GM10248 (cell line): ENCODE results near the gene PPP1R3C.
A peak's percentile ranks its signal among the peaks of the same experiment; 100 is the strongest.

ENCODE experiments used
- CTCF ChIA-PET: fragments of 300-600 bp; sonication (Branson Sonifier 250); formaldehyde crosslinking; extraction: SDS; loops from one replicate; lab custom pipeline; 2021; ENCODE audit warnings: antibody characterized with exemption; lab: Yijun Ruan, JAX
- POLR2A ChIA-PET: fragments of 350-650 bp; sonication (Branson Sonifier 250); formaldehyde crosslinking; extraction: SDS; loops from one replicate; lab custom pipeline; 2020; ENCODE audit warnings: antibody characterized with exemption; lab: Yijun Ruan, JAX
- DNase-seq: peaks from one replicate; pipeline ENCODE4 v3.0.0; 2012; ENCODE audit errors: extremely low spot score
- TF ChIP-seq, protein P1 (sequence below): IDR thresholded peaks from 2 replicates; pipeline ENCODE4 v1.5.1; 2012; ENCODE audit warnings: mild to moderate bottlenecking, low read depth; ENCODE audit errors: extremely low read depth, missing control alignments, control extremely low read depth

Gene PPP1R3C

DNA sequence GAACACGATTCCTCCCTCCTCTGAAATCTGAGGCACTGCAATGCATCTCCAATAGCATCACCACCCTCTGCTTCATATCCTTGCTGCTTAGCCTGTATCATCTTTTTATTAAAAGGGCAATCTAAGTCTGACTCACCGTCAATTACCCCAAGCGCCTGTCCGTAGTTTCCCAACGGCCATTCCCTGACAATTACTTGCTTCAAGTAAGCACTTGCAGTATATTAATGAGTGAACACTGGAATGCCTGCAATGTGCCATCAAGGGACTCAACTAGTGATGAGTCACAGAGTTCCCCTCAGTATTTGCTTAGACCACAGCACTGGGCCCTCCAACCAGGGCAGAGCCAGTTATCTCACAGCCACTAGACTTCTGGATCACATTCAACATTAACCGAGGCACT, 19.5 kb upstream of the PPP1R3C start:
- no peak for DNase-seq
- ChIA-PET CTCF (interaction anchor here (1.5 to 1.6 kb wide), 2 partner anchors 16 to 23 kb away, joined by 4 to 8 read pairs; no protein-coding TSS in a partner anchor), POLR2A (no interaction called here)
- TF ChIP-seq, protein P1, sequence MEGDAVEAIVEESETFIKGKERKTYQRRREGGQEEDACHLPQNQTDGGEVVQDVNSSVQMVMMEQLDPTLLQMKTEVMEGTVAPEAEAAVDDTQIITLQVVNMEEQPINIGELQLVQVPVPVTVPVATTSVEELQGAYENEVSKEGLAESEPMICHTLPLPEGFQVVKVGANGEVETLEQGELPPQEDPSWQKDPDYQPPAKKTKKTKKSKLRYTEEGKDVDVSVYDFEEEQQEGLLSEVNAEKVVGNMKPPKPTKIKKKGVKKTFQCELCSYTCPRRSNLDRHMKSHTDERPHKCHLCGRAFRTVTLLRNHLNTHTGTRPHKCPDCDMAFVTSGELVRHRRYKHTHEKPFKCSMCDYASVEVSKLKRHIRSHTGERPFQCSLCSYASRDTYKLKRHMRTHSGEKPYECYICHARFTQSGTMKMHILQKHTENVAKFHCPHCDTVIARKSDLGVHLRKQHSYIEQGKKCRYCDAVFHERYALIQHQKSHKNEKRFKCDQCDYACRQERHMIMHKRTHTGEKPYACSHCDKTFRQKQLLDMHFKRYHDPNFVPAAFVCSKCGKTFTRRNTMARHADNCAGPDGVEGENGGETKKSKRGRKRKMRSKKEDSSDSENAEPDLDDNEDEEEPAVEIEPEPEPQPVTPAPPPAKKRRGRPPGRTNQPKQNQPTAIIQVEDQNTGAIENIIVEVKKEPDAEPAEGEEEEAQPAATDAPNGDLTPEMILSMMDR: no peak

DNA sequence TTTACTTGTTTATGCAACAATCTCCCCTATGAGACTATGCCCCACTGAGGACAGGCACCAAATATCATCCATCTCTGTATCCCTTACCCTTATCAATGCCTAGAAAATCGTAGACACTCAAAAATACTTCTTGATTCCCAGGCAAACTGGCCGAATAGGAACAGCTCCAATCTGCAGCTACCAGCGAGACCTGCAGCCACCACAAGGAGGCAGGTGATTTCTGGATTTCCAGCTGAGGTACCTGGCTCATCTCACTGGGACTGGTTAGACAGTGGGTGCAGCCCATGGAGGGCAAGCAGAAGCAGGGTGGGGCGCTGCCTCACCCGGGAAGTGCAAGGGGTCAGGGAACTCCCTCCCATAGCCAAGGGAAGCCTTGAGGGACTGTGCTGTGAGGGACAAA, 10.8 kb upstream of the PPP1R3C start:
- POLR2A ChIA-PET: no interaction called here
- no peak for DNase-seq
- TF ChIP-seq, protein P1: no peak
- CTCF ChIA-PET: interaction anchor here (1.0 to 2.0 kb wide), 4 partner anchors 8 to 150 kb away, joined by 3 to 12 read pairs (median 4); partner anchors contain the start of gene PPP1R3C

DNA sequence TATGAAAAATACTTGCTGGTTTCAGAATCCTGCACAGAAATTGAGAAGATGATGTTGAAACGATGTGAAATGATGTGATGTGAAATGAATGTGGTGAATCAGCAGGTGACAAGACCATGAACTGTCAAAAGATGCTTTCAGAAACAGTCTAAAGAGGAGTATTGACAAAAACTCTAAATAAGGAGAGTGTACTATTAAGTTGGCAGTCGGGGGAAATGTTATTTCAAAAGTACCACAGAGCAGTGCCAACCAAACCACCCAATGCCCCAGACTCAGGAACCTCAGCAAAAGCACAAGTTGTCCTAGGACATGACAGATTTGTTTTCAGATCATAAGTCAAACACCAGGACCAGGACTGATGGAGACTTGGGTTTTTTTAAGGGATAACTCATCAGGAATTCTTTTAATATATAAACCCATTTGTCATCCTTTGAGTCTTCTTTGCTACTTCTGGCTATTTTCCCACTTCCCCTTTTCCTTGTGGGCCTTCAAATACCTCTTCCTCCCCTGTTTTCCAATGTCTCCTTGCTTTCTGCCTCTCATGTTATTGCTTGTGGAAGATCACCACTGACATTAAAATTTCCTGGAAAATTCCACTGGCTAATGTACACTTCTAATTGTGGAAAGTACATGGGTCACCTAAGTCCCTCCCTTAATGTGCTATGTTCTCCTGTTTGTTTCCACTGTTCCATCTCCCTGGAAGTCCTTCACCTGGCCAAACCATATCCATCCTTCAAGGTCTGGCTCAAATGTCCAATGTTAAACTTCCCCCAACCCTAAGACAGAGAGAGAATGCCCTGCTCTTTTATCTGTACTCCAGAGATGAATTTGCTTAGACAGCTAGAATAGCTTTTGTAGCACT, 10.2 kb upstream of the PPP1R3C start:
- ChIA-PET POLR2A (no interaction called here), CTCF (interaction anchor here (1.0 to 2.0 kb wide), 4 partner anchors 7 to 150 kb away, joined by 3 to 12 read pairs (median 4); partner anchors contain the start of gene PPP1R3C)
- no peak for DNase-seq
- TF ChIP-seq, protein P1: no peak

DNA sequence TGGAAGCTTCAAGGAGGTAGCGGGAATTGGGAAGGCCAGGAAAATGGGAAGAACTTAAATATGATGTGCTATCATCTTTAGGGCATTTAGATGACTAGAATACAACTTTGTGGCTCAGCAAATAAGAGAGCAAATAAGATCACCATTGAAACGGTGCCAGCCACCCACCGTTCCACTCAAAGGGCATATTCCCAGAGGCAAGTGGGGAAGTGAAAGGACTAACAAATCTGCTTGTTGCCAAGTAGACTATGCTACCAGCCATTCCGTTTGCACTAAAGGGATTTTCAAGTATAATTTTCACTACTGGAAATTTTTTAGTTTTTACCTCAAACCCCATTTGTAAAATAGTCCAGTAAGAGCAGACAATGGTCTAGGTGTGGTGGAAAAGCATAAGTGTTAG, 4.0 kb upstream of the PPP1R3C start:
- DNase-seq: no peak
- CTCF ChIA-PET: interaction anchor here (1.4 to 5.7 kb wide), 5 partner anchors 15 to 337 kb away, joined by 5 to 91 read pairs (median 8); no protein-coding TSS in a partner anchor
- POLR2A ChIA-PET: no interaction called here
- TF ChIP-seq, protein P1: no peak

DNA sequence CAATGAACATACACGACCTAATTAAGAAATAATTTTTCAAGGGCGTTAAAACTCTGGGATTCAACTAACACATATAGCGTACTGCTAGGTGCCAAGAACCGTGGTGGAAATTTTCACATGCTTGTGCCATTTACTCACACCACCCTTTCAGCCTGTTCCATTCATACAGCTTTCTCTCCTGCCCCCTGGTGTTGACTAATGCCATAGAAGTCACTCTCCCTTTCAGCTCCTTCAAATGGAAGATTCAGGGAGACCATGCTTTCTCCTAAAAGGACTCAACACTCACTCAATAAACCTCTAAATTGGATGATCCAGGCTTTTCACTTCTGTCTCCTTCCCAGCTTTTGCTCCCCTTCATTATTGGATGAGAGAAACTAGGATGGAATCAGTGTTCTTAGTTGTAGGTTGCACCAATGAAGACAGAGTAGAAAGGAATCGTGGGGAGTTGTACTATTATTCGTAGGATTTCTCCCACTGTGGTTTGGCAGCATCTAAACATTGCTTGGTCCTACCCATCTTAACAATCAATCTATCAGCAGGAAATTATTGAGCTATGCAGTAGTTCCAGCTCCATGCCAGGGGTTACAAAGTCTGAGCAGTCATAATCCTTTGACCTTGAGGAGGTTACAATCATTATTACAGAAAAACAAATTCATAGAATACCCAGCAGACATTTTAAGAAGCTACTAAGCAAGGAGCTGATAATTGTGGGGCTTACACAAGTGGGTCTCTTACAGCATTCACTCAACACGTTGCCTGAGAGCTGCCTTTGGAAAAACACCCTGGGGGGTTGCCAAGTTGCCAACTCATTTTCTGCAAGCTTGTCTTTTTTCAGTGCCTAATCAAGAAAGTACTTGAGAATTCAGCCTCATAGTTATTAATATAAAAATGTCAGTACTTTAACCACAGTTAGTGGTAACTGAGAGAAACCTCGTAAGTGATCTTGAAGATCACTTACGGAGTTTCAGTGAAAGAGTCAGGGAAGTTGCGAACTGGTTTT, 2.8 kb upstream of the PPP1R3C start:
- POLR2A ChIA-PET: no interaction called here
- CTCF ChIA-PET: interaction anchor here (0.5 to 5.7 kb wide), 45 partner anchors 8 to 885 kb away, joined by 3 to 91 read pairs (median 5); no protein-coding TSS in a partner anchor
- DNase-seq: peak; percentile 57
- TF ChIP-seq, protein P1: peak; percentile 49

DNA sequence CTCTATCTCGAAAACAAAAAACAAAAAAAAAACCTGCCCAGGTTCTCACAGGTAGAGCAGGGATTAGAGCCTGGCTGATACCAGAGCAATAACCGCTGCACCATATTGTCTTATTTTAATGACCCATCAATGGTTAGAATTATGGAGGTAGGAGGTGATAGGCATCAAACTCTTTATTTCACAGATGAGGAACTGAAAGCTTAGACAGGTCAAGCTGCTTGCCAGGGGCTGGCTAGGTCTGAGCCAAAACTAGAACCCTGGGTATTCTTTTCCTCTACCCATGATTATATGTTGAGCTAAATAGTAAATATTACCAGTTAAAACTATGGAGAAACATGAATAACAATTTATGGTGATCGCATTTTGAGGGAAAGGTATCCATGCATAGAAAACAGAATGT, 2.0 kb upstream of the PPP1R3C start:
- TF ChIP-seq, protein P1: no peak
- POLR2A ChIA-PET: no interaction called here
- CTCF ChIA-PET: interaction anchor here (0.7 to 5.7 kb wide), 35 partner anchors 8 to 755 kb away, joined by 3 to 91 read pairs (median 6); no protein-coding TSS in a partner anchor
- DNase-seq: no peak
